Kidney epithelial cell (primary cell): Measurements from ENCODE around the gene NFKB2. TPM values are rescaled to one million over a fixed set of nuclear protein-coding genes. Genes with fewer than 3 reads are reported as not detected.

Source experiments
- DNase-seq: peaks from one replicate; pipeline ENCODE4 v3.0.0-alpha.2; 2010; ENCODE audit warnings: low read depth
- H3K27me3 ChIP-seq: 2 replicates; pipeline ENCODE4 v1.6.0; 2011; ENCODE audit warnings: low read length; ENCODE audit not compliant: control insufficient read depth, insufficient read depth
- H3K36me3 ChIP-seq: 2 replicates; pipeline ENCODE4 v1.5.1; 2011; ENCODE audit warnings: low read length; ENCODE audit not compliant: control insufficient read depth, insufficient read depth
- H3K4me3 ChIP-seq: 2 replicates; pipeline ENCODE4 v1.5.1; 2011; ENCODE audit warnings: low read depth, mild to moderate bottlenecking, control low read depth, low read length
- CTCF ChIP-seq: IDR thresholded peaks from 2 replicates; pipeline ENCODE4 v1.5.1; 2011; ENCODE audit warnings: mild to moderate bottlenecking, moderate library complexity, low read length, control low read depth, inconsistent platforms; ENCODE audit not compliant: insufficient read depth, poor library complexity, severe bottlenecking
- total RNA-seq: library from RNA; depleted of rRNA; stranded (reverse); fragments of >200 nt; gene quantifications from 2 replicates; pipeline ENCODE4 v1.2.3, GENCODE V29; 2015

Gene NFKB2
- total RNA-seq, 1 donor from 2014 or later, result 83.6 TPM

- Histone ChIP-seq H3K36me3 (no peaks in the 10 kb centered on the region), H3K4me3 (peak overlapping the region; percentile 38), H3K27me3 (peaks cover 54% of the 10 kb centered on the region)
- TF ChIP-seq CTCF, result no peak
- DNase-seq, result no peak
Observed at GRCh38 chr10:102408728-102409603, 13.5 kb downstream of the NFKB2 start.

GRCh38 chr10:102409604-102410428 lies 14.3 kb downstream of the NFKB2 start:
- no peak for DNase-seq
- no peak for TF ChIP-seq CTCF
- peaks cover 56% of the 10 kb centered on the region for H3K27me3 ChIP-seq
- H3K4me3 ChIP-seq, result peak overlapping the region; percentile 31
- no peaks in the 10 kb centered on the region for H3K36me3 ChIP-seq

GRCh38 chr10:102410429-102411073 lies 15.0 kb downstream of the NFKB2 start:
- H3K36me3 ChIP-seq, result no peaks in the 10 kb centered on the region
- peak overlapping the region; percentile 31 for H3K4me3 ChIP-seq
- TF ChIP-seq CTCF, result no peak
- no peak for DNase-seq
- H3K27me3 ChIP-seq, result peaks cover 58% of the 10 kb centered on the region

- DNase-seq, result no peak
- TF ChIP-seq CTCF, result no peak
- Histone ChIP-seq H3K36me3 (no peaks in the 10 kb centered on the region), H3K27me3 (peaks cover 58% of the 10 kb centered on the region), H3K4me3 (no peak overlapping the region)
Observed at GRCh38 chr10:102411341-102412255, 16.1 kb downstream of the NFKB2 start.

GRCh38 chr10:102412293-102412692 lies 16.8 kb downstream of the NFKB2 start:
- Histone ChIP-seq H3K27me3 (peaks cover 62% of the 10 kb centered on the region), H3K36me3 (no peaks in the 10 kb centered on the region), H3K4me3 (no peak overlapping the region)
- no peak for DNase-seq
- no peak for TF ChIP-seq CTCF
